ENCODE measurements around the gene PIWIL1.

The PIWIL1 gene

DNA sequence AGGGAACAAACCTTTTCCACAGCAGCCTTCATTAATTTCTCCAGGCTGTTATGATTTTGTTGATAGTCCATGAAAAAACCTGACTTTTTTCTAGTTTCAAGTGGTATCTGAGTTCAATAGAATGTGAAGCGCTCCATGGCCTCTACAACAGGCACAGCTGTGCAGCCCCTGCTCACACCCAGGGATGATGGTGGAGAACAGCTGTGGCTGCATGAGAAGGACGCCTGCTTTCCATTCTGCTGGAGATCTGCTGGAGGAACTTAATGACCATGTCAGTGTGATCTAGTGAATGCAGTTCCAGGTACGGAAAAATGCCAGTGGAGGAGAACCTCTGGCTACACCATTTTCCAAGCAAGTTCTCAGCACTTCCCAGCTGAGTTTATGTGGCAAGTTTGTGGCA is 80.6 kb downstream of the PIWIL1 start:
- DNase-seq, result no peak
- TF ChIP-seq GATA1 (IDR thresholded peaks at IDR 0.05; ENCODE audit: low read depth, low read length) (no peak), POLR2A (IDR thresholded peaks at IDR 0.05; ENCODE audit: low read length) (no peak)

DNA sequence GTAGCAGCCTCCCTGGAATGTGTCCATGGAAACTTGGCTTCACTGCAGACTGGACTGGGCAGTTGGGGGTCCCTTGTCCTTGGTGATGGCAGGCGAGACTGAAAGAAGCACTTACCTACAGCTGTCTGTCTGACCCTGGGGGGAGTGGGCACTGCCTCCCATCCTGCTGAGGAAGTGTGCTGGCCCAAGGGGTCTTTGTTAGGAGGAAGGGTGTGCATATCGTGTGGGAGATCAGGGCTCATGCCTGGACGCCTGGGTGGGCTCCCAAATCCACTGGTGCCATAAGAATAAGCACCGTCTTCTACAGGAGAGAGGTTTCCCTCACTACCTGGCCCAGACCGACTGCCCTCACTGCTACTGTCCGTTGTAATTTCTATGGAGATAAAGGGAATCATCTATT is 81.4 kb downstream of the PIWIL1 start:
- TF ChIP-seq GATA1 (IDR thresholded peaks at IDR 0.05; ENCODE audit: low read depth, low read length), result no peak
- no peak for TF ChIP-seq POLR2A (IDR thresholded peaks at IDR 0.05; ENCODE audit: low read length)
- DNase-seq, result no peak

DNA sequence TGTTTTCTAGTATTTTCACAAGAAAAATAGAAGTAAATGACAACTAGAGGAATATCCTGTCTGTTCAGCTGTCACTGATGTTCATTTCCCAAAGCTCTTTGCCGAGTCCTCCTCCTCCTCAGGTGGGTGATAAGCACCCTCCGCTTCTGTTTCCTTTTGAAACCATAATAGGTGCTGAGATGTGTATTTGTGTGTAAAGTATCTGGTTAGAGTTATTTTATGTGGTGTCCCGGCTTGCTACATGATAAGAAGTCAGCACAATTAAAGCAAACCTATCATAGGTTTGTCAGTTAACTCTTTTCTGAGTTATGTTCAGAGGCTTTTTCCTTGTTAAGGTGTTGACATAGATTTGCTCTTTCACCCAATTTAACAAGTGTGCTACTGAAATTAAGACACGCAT is 82.4 kb downstream of the PIWIL1 start:
- DNase-seq, result no peak
- TF ChIP-seq POLR2A (IDR thresholded peaks at IDR 0.05; ENCODE audit: low read length) (no peak), GATA1 (IDR thresholded peaks at IDR 0.05; ENCODE audit: low read depth, low read length) (no peak)

DNA sequence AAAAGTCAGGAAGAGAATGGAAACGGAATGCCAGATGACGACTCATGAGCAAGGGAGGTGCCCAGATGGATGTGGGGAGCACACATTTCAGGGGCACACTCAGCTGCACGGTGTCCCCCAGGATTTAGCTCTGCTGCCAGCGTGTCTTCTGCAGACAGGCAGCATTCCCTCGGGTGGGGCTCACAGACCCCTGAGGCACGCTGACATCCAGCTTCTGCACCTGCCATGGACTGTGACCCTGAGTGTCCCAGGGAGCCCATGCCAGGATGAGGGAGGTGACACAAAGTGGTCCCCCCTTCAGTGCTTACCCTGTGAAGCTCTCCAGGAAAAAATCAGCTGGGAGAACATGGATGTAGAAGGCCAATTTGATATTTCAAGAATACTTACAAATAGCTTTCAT is 84.2 kb downstream of the PIWIL1 start:
- DNase-seq, result no peak
- TF ChIP-seq POLR2A (IDR thresholded peaks at IDR 0.05; ENCODE audit: low read length), result no peak

Measured in erythroblast (primary cell).